ENCODE data around the gene DHRS3.

DHRS3 gene

DNA sequence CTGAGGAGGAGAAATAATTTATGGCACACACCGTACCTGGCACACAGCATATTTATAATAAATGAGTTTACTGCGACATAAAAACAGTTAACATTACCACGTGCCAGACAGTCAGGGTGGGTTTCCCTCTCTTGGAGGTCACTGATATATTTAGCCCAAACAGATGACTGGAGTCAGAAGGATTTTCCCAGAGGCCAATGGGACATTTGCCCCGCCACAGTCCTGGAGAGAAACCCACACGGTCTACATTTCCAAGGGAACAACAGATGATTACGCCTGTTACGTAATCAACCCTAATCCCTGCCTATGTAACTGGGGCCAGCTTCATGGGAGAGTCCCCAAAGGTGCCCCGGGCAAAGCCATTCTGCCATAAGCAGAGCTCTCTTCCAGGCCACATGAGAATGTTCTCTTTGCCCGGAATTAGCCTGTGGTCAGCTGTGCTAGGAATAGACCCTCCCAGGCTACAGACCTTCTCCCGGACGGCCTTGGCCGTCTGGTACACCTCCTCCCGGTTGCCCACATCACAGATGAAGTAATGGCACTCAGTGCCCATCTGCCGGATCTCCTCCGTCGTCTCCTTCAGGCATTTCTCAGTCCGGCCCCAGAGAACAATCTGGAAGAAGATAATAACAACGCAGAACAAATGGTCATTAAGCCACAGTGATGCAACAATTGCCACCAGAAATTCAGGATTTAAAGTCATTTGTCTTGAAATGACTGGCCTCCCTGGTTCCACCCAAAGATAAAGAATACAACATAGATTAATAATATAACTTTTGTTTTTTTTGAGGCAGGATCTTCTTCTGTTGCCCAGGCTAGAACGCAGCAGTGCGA lies 37.7 kb downstream of the DHRS3 start:
- H3K4me3 ChIP-seq (ENCODE audit: low read depth, low read length) = no peak overlapping the region
- peaks cover 44% of the 10 kb centered on the region for H3K36me3 ChIP-seq (ENCODE audit: control insufficient read depth, insufficient read depth, low read length)
- H3K4me1 ChIP-seq (ENCODE audit: control insufficient read depth, insufficient read depth, low read length) = no peaks in the 10 kb centered on the region
- H3K9me3 ChIP-seq (ENCODE audit: control insufficient read depth, insufficient read depth, low read length) = no peaks in the 10 kb centered on the region
- no peaks in the 10 kb centered on the region for H3K27me3 ChIP-seq (ENCODE audit: control insufficient read depth, insufficient read depth, low read length)
- H3K9ac ChIP-seq (ENCODE audit: low read depth, low read length) = no peak overlapping the region

DNA sequence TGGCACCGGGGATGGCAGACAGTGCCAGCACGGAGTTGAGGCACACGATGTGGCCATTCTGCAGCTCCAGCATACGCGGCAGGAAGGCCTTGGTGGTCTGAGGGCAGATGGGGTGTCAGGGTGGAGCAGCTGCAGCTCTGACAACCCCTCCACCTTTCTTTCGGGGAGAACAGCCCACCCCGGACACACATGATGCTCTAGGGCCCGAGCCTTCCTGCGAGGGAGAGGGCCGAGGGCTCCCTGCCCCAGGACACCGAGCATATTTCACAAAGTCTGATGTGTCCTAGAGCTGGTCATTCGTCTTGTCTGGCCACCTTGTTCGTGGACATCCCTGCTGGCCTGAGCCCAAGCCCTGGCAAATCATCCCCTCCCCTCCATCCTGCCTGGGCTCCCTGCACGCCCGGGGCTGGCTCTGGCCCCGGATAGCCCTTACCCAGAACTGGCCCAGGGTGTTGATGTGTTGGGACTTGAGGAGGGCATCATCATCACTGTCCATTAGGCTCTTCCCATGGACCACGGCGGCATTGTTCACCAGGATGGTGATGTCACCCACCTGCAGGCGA lies 39.1 kb downstream of the DHRS3 start:
- H3K36me3 ChIP-seq (ENCODE audit: control insufficient read depth, insufficient read depth, low read length) = peaks cover 42% of the 10 kb centered on the region

DNA sequence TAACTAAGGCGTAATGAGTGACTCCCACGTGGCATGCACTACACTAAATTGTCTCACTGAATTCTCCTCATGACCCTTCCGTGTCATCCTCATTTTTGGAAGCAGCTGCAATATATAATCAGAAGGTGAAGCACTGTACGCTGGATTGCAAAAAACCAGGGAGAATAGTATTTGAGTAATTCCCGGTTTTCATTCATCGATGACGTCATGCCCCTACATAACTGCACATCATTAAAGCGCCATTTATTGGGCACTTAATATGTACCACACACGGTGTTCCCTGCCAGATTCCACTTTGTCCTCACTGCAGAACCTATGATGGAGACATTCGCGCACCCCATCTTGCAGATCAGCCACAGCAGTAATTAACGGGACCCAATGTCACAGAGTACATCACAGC lies 41.0 kb downstream of the DHRS3 start:
- Histone ChIP-seq H3K4me1 (ENCODE audit: control insufficient read depth, insufficient read depth, low read length) (no peaks in the 10 kb centered on the region), H3K36me3 (ENCODE audit: control insufficient read depth, insufficient read depth, low read length) (peaks cover 45% of the 10 kb centered on the region), H3K27me3 (ENCODE audit: control insufficient read depth, insufficient read depth, low read length) (no peaks in the 10 kb centered on the region), H3K9ac (ENCODE audit: low read depth, low read length) (no peak overlapping the region), H3K4me3 (ENCODE audit: low read depth, low read length) (no peak overlapping the region), H3K9me3 (ENCODE audit: control insufficient read depth, insufficient read depth, low read length) (no peaks in the 10 kb centered on the region)

More for the DNA sequence above, 39.1 kb downstream of the DHRS3 start:
- no peaks in the 10 kb centered on the region for H3K9me3 ChIP-seq (ENCODE audit: control insufficient read depth, insufficient read depth, low read length)
- no peaks in the 10 kb centered on the region for H3K27me3 ChIP-seq (ENCODE audit: control insufficient read depth, insufficient read depth, low read length)
- no peaks in the 10 kb centered on the region for H3K4me1 ChIP-seq (ENCODE audit: control insufficient read depth, insufficient read depth, low read length)
- no peak overlapping the region for H3K9ac ChIP-seq (ENCODE audit: low read depth, low read length)
- no peak overlapping the region for H3K4me3 ChIP-seq (ENCODE audit: low read depth, low read length)

DNA sequence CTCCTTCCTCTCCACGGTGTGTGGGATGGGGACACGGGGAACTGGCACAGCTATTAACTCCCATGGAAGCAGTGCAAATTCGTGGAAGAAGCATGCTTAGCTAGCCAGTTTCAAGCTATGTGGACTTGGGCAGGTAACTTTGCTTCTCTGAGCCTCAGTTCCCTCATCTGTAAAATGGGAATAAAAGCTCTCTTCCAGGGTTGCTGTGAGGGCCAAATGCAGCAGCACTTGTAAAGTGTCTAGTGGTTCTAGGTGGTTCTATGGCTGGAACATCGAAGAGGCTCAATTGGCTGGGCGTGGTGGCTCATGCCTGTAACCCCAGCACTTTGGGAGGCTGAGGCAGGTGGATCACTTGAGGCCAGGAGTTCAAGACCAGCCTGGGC lies 43.3 kb downstream of the DHRS3 start:
- H3K9me3 ChIP-seq (ENCODE audit: control insufficient read depth, insufficient read depth, low read length) = no peaks in the 10 kb centered on the region
- H3K4me3 ChIP-seq (ENCODE audit: low read depth, low read length) = no peak overlapping the region
- no peaks in the 10 kb centered on the region for H3K4me1 ChIP-seq (ENCODE audit: control insufficient read depth, insufficient read depth, low read length)
- no peaks in the 10 kb centered on the region for H3K27me3 ChIP-seq (ENCODE audit: control insufficient read depth, insufficient read depth, low read length)
- H3K9ac ChIP-seq (ENCODE audit: low read depth, low read length) = no peak overlapping the region
- H3K36me3 ChIP-seq (ENCODE audit: control insufficient read depth, insufficient read depth, low read length) = peaks cover 43% of the 10 kb centered on the region

DNA sequence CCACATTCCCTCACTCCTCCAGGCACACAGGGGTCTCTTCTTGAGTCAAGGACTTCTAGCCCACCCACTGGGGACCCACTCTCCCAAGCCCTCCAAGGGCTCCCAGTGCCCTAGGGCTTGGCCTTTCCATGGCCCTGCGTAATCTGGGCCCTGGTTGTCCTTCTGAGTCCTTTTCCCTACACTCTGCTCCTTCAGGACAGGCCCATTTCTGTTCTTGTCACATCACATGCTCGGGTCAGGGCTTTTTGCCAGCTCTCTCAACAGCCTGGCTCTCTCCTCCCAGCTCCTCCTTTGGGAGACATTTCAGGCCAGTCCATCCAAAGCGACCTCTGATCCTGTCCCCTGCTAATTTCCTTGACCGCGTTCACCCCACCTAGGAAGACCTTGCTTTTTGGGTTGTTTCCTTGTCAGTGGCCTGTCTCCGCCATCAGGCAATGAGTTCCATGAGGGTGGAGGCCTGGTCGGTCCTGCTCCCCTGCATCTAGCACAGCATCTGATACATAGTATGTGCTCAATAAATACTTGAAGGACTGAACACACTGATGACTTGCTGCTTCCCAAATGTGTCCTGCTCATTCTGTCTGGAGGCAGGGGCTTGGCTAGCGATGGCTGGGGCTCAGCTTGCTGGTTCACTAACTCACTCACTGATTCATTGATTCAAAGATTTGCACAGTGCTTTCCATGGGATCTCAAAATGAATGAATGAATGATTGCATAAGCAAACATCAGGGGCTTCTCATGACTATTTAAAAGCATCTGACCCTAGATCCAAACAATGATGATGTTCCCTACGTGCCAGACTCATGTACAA lies 44.8 kb downstream of the DHRS3 start:
- Histone ChIP-seq H3K4me1 (ENCODE audit: control insufficient read depth, insufficient read depth, low read length) (no peaks in the 10 kb centered on the region), H3K4me3 (ENCODE audit: low read depth, low read length) (no peak overlapping the region), H3K9me3 (ENCODE audit: control insufficient read depth, insufficient read depth, low read length) (no peaks in the 10 kb centered on the region), H3K9ac (ENCODE audit: low read depth, low read length) (no peak overlapping the region), H3K27me3 (ENCODE audit: control insufficient read depth, insufficient read depth, low read length) (no peaks in the 10 kb centered on the region), H3K36me3 (ENCODE audit: control insufficient read depth, insufficient read depth, low read length) (peaks cover 32% of the 10 kb centered on the region)

DNA sequence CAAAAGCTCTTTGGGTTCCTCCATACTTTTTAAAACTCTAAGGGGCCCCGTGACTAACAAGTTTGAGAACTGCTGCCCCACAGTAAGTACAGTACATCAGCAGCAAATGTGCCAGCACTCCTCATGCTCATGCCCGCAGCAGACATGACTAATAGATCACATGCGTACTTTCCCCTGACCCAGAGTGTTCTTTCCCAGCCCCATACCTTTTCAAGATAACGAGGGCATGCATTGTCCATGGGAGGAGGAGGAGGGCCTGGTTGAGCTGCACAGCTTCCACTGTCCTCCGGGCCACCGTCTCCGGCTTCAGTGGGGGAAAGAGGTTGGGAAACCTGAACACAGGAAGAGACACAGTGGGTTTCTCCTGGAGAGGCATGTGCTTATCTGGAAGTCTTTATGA lies 45.5 kb downstream of the DHRS3 start:
- Histone ChIP-seq H3K36me3 (ENCODE audit: control insufficient read depth, insufficient read depth, low read length) (peaks cover 31% of the 10 kb centered on the region), H3K9me3 (ENCODE audit: control insufficient read depth, insufficient read depth, low read length) (no peaks in the 10 kb centered on the region), H3K4me3 (ENCODE audit: low read depth, low read length) (no peak overlapping the region), H3K9ac (ENCODE audit: low read depth, low read length) (no peak overlapping the region), H3K4me1 (ENCODE audit: control insufficient read depth, insufficient read depth, low read length) (no peaks in the 10 kb centered on the region), H3K27me3 (ENCODE audit: control insufficient read depth, insufficient read depth, low read length) (no peaks in the 10 kb centered on the region)

DNA sequence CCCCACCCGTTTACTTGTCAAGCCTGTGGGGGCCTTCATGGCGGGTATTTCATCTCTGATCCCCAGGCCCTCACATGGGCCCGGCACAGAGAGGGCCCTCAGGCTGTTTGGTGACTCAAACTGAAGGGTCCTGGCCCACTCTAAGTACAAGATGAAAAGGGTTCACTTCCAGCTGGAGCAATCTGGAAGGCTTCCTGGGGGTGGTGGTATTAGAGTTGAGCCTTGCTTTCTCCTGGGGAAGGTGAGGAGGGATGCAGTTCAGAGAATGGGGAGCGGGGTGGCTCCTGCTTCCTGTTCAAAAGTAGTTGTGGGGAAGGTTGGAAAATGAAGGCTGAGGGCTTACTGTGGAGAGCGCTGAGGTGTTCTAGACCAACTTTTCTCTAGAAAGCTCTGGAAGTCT lies 47.7 kb downstream of the DHRS3 start:
- Histone ChIP-seq H3K9me3 (ENCODE audit: control insufficient read depth, insufficient read depth, low read length) (no peaks in the 10 kb centered on the region), H3K27me3 (ENCODE audit: control insufficient read depth, insufficient read depth, low read length) (no peaks in the 10 kb centered on the region), H3K9ac (ENCODE audit: low read depth, low read length) (no peak overlapping the region), H3K4me3 (ENCODE audit: low read depth, low read length) (no peak overlapping the region), H3K36me3 (ENCODE audit: control insufficient read depth, insufficient read depth, low read length) (peaks cover 26% of the 10 kb centered on the region), H3K4me1 (ENCODE audit: control insufficient read depth, insufficient read depth, low read length) (no peaks in the 10 kb centered on the region)

DNA sequence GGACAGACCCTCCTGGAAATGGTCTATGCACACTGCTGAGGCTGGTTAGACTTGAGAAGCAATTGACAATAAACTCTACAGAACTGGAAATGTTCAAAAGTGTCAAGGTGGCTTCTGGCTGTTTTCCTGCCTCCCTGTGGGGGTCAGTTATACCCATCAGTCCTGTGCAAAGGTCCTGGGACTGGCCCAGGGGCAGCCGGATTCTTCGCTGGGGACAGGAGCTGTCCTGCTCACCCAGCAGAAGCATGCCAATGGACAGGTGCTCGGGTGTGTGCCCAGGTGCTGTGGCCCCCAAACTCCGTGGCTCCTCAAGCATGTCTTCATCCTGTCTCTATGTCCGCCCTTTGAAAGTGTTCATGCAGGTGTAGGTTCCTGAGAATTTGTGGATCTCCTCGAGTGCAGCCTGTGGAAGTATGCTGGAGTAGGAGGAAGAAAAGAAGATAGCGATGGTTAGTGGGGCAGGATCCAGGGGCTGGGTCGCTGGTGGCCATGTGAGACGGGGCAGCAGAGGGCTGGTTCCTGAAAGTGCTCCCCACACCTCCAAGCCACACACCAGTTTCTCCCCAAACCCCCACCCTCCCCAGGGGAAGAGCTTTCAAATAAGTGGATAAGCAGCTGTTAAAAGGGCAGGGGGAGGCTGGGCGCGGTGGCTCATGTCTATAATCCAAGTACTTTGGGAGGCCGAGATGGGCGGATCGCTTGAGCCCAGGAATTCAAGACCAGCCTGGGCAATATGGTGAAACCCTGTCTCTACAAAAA lies 49.8 kb downstream of the DHRS3 start:
- Histone ChIP-seq H3K9me3 (ENCODE audit: control insufficient read depth, insufficient read depth, low read length) (peaks cover 4% of the 10 kb centered on the region), H3K27me3 (ENCODE audit: control insufficient read depth, insufficient read depth, low read length) (no peaks in the 10 kb centered on the region), H3K9ac (ENCODE audit: low read depth, low read length) (no peak overlapping the region), H3K4me3 (ENCODE audit: low read depth, low read length) (no peak overlapping the region), H3K4me1 (ENCODE audit: control insufficient read depth, insufficient read depth, low read length) (no peaks in the 10 kb centered on the region), H3K36me3 (ENCODE audit: control insufficient read depth, insufficient read depth, low read length) (peaks cover 15% of the 10 kb centered on the region)

DNA sequence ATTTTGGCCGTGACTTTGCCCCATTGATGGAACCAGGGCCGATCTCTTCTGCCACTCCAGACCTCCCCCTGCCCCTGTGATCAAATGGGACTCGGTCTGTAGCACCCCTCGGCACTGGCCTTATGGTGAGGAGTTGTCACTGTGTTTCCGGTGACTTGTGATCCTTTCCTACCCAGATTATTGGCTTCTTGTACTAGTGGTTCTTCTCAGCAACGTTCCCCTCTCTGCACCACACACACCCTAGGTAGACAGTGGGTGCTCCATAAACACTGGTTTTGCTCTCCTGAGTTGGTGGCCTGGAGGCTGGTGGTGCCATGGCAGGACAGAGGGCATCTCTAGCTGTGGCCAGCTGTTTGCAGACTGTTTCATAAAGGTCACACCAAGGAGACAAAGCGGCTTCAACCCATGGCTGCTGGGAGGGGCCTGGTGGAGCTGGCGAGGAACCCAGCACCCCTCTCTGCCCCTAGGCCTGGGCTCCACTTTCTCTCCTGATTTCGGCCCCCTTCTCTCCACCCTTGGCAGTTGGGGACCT lies 50.7 kb downstream of the DHRS3 start:
- H3K4me1 ChIP-seq (ENCODE audit: control insufficient read depth, insufficient read depth, low read length) = no peaks in the 10 kb centered on the region
- peaks cover 10% of the 10 kb centered on the region for H3K36me3 ChIP-seq (ENCODE audit: control insufficient read depth, insufficient read depth, low read length)
- H3K9me3 ChIP-seq (ENCODE audit: control insufficient read depth, insufficient read depth, low read length) = peaks cover 4% of the 10 kb centered on the region
- H3K27me3 ChIP-seq (ENCODE audit: control insufficient read depth, insufficient read depth, low read length) = no peaks in the 10 kb centered on the region
- H3K4me3 ChIP-seq (ENCODE audit: low read depth, low read length) = no peak overlapping the region
- H3K9ac ChIP-seq (ENCODE audit: low read depth, low read length) = no peak overlapping the region

DNA sequence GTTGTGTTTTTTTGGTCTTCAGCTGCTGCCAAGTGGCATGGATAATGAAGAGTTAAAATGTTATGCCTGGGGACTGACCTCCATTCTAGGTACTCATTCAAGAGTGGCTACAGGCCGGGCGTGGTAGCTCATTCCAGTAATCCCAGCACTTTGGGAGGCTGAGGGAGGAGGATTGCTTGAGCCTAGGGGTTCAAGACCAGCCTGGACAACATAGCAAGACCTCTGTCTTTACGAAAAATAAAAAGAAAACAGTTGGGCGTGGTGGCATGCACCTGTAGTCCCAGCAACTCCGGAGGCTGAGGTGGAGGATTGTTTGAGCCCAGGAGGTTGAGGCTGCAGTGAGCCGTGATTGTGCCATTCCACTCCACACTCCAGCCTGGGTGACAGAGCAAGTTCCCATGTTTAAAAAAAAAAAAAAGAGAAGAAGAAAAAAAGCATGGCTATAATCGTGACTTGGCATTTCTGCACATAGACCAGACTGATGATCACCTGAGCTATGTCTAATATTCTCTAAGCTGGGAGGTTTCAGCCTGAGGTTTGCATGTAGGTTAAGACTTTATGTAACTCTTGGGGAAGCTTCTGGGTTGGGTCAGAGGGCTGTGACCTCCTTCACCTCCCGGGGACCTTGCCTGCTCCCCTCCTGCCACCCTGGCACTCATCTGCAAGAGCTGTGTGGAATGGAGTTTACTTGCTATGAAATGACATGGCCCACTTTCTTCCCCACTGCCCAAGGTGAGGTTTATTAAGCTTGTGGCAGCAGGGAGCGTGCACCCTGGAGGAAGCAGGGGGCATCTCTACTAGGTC lies 51.3 kb downstream of the DHRS3 start:
- Histone ChIP-seq H3K4me3 (ENCODE audit: low read depth, low read length) (no peak overlapping the region), H3K36me3 (ENCODE audit: control insufficient read depth, insufficient read depth, low read length) (peaks cover 10% of the 10 kb centered on the region), H3K9me3 (ENCODE audit: control insufficient read depth, insufficient read depth, low read length) (peaks cover 4% of the 10 kb centered on the region), H3K27me3 (ENCODE audit: control insufficient read depth, insufficient read depth, low read length) (no peaks in the 10 kb centered on the region), H3K4me1 (ENCODE audit: control insufficient read depth, insufficient read depth, low read length) (no peaks in the 10 kb centered on the region), H3K9ac (ENCODE audit: low read depth, low read length) (no peak overlapping the region)

DNA sequence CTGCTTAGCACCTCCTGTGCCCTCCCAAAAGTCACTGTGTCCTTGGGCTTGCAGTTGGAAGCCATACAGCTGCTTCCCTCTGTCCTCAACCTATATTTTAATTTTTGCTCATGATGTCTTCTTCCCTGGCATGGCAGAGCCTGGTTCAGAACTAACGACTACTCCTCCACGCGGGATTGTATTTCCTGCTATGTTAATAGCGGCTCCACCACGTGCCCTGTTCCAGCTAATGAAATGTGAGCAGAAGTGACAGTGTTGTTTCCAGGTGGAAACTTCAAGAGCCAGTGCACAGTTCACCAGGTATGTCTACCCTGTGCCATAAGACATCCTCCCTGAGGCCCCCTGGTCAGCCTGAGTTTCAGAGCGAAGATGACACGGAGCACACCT lies 52.1 kb downstream of the DHRS3 start:
- Histone ChIP-seq H3K9me3 (ENCODE audit: control insufficient read depth, insufficient read depth, low read length) (peaks cover 4% of the 10 kb centered on the region), H3K4me1 (ENCODE audit: control insufficient read depth, insufficient read depth, low read length) (no peaks in the 10 kb centered on the region), H3K27me3 (ENCODE audit: control insufficient read depth, insufficient read depth, low read length) (no peaks in the 10 kb centered on the region), H3K9ac (ENCODE audit: low read depth, low read length) (no peak overlapping the region), H3K36me3 (ENCODE audit: control insufficient read depth, insufficient read depth, low read length) (peaks cover 6% of the 10 kb centered on the region), H3K4me3 (ENCODE audit: low read depth, low read length) (no peak overlapping the region)
